BLaER1 treated with 17β-estradiol and CSF1 and Interleukin-3, amounts not matched to agents 10 nM and 100 nM (cell line): ENCODE measurements around the gene CABP4.
"Not testable (repeated sequence)": the region's sequence is repeated elsewhere in the genome, so short reads cannot be mapped to it uniquely, and the experiment has no call there.

ENCODE experiments used
- H3K27ac ChIP-seq, 11 experiments: shearing (Covaris generic); formaldehyde crosslinking; 2 replicates each; pipeline ENCODE4 v1.8.1; 2022
- H3K27me3 ChIP-seq, 11 experiments: shearing (Covaris generic); formaldehyde crosslinking; 2 replicates each; pipeline ENCODE4 v1.8.1; 2022
- H3K36me3 ChIP-seq, 11 experiments: shearing (Covaris generic); formaldehyde crosslinking; 2 replicates each; pipeline ENCODE4 v1.8.1; 2022
- H3K4me1 ChIP-seq, 10 experiments: shearing (Covaris generic); formaldehyde crosslinking; 2 replicates each; pipeline ENCODE4 v1.8.1; 2022
- H3K4me2 ChIP-seq, 11 experiments: shearing (Covaris generic); formaldehyde crosslinking; 2 replicates each; pipeline ENCODE4 v1.8.1; 2022
- H3K4me3 ChIP-seq, 10 experiments: shearing (Covaris generic); formaldehyde crosslinking; 2 replicates each; pipeline ENCODE4 v1.8.1; 2022
- H3K9ac ChIP-seq, 11 experiments: shearing (Covaris generic); formaldehyde crosslinking; 2 replicates each; pipeline ENCODE4 v1.8.1; 2022
- H3K9me3 ChIP-seq, 11 experiments: shearing (Covaris generic); formaldehyde crosslinking; replicated peaks in 1 of 11; 2 replicates each; pipeline ENCODE4 v1.8.1; 2022
- H4K20me1 ChIP-seq, 11 experiments: shearing (Covaris generic); formaldehyde crosslinking; 2 replicates each; pipeline ENCODE4 v1.8.1; 2022
- Cebpa-rat ChIP-seq, 11 experiments: shearing (Covaris generic); IDR thresholded peaks; 2 replicates each; pipeline ENCODE4 v1.8.1; 2022

CABP4 gene

DNA sequence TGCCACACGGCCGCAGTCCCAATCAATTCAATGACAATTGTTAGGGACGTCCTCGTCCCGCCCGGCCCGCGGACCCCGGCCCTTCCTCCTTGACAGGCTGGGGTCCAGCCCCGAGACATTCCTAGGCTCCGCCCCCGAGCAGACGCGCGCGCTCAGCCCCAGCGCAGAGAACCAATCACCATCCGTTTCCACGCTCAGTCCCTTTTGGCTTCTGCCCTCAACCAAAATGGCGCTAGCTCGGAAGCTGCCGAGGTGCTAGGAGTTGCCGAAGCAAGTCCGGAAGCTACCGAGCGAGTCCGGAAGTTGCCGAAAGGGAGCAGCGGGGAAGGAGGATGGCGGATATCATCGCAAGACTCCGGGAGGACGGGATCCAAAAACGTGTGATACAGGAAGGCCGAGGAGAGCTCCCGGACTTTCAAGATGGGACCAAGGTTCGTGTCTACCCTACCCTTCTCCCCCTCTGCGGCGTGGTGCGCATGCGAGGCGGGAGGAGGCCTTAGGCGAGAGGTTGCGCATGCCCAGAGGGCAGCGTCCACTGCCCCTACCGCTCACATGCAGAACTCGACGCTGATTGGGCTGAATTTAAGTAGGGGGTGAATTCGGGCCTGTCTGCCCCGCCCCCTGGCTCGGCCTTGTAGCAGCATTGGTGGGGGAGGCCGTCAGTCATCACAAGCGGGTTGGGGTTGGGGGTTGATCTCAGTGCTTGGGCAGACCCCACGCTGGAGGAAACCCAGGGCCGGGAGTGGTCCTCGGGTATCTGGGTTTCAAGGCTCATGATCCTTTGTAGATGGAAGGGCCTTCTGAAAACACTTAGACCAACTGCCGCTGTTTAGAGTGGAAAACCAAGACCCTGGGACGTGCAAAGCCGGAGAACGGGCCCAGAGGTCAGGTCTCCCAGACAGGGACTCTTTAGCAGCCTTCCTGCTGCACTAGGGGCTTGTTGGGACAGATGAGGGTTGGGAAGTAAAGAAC, 28.0 kb downstream of the CABP4 start, which contains the start of gene AIP:
Gene AIP, plus strand, starts transcription at position 200 of the 972 bp plus-strand sequence. Its CDS starts 133 bp downstream, at position 333.
- H3K9me3 ChIP-seq = 0 out of 22 replicates have a peak, but pooled peaks cover 0 to 1% (median 0%) of the 10 kb centered on the region in 11 experiments
- peak within 1 kb of the TSS; percentile 60 to 78 (median 67) for H3K4me3 ChIP-seq
- peaks cover 19 to 45% (median 30%) of the 10 kb centered on the region in 11 experiments; a peak in 19 of 22 replicates for H4K20me1 ChIP-seq
- no peak for TF ChIP-seq Cebpa-rat (IDR thresholded peaks at IDR 0.05)
- peak within 1 kb of the TSS; percentile 72 to 95 (median 89) for H3K27ac ChIP-seq
- H3K4me1 ChIP-seq = peaks cover 44 to 51% (median 48%) of the 10 kb centered on the region in 10 experiments
- peak within 1 kb of the TSS; percentile 91 to 100 (median 97) for H3K4me2 ChIP-seq
- H3K27me3 ChIP-seq = no peaks in the 10 kb centered on the region
- H3K36me3 ChIP-seq = peaks cover 16 to 23% (median 19%) of the 10 kb centered on the region in 11 experiments
- peak within 1 kb of the TSS; percentile 79 to 93 (median 84) for H3K9ac ChIP-seq

DNA sequence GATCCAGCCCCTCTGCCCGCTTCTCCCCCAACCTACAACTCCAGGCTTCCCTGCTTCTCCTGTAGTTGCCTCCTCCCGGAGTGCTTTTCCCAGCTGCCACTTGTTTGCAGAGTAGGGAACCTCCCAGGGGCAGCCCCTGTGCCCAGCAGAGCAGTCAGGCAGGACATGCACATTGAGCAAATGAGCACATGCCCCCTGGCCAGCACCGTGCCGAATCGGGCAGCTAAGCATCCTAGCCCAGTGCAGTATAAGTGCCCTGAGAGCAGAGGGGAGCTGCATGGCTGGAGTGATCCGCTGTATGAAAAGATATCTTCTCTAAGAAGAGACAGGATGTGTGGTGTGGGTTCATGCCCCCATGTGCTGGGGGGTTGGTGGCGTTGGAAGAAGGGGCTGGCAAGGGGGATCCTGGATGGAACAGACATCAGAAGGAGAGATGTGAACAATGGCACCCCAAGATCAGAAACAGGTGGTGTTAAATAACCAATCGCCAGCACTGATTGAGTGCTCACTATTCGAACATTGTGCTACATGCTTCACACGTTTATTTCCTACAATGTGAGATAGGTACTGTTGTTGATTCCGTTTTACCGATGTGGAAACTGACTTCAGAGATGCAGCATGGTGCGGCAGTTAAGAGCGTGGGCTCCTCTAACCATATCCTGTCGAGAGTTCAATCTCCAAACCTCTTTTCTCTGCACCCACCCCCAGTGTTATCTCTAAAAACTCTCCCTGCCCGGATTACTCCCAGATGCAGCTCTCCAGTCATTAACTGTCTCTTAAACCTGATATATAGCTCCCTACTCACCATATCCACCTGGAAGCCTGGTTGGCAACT, 28.9 kb downstream of the CABP4 start:
- peak overlapping the region; percentile 60 to 78 (median 67) for H3K4me3 ChIP-seq
- peaks cover 24 to 32% (median 27%) of the 10 kb centered on the region in 11 experiments for H3K36me3 ChIP-seq
- peak overlapping the region; percentile 91 to 100 (median 97) for H3K4me2 ChIP-seq
- no peaks in the 10 kb centered on the region for H3K27me3 ChIP-seq
- no peaks in the 10 kb centered on the region for H3K9me3 ChIP-seq
- no peak for TF ChIP-seq Cebpa-rat (IDR thresholded peaks at IDR 0.05)
- peaks cover 19 to 54% (median 37%) of the 10 kb centered on the region in 11 experiments; a peak in 20 of 22 replicates for H4K20me1 ChIP-seq
- H3K4me1 ChIP-seq = peaks cover 45 to 51% (median 48%) of the 10 kb centered on the region in 10 experiments
- peak overlapping the region; percentile 72 to 95 (median 89); a peak in 21 of 22 replicates for H3K27ac ChIP-seq
- peak overlapping the region; percentile 79 to 93 (median 84) for H3K9ac ChIP-seq

DNA sequence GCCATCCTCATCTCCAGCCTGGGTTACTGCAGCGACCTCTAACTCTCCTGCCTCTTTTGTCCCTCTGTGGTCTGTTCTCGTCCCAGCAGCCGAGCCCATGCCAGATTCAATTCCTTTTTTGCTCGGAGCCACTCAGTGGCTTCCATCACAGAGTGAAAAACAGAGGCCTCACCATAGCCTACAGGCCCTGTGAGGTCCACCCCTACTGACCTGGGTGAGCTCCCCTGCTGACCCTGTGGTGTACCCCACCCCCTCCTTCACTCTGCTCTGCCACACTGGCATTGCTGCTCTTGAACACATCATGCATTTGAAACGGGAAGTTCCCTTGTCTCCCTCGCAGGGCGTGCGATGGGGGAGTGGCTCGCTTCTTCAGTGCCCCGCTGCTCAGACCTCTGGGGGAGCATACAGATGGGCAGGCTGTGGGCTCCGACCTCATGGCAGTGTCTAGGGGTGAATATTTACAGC, 29.7 kb downstream of the CABP4 start:
- H3K27me3 ChIP-seq = no peaks in the 10 kb centered on the region
- peak overlapping the region; percentile 79 to 93 (median 84); a peak in 21 of 22 replicates for H3K9ac ChIP-seq
- H3K36me3 ChIP-seq = peaks cover 32 to 40% (median 35%) of the 10 kb centered on the region in 11 experiments
- no peaks in the 10 kb centered on the region for H3K9me3 ChIP-seq
- peak overlapping the region; percentile 91 to 100 (median 97) for H3K4me2 ChIP-seq
- peaks cover 19 to 62% (median 45%) of the 10 kb centered on the region in 11 experiments; a peak in 21 of 22 replicates for H4K20me1 ChIP-seq
- H3K4me3 ChIP-seq = peak overlapping the region; percentile 60 to 78 (median 67); a peak in 19 of 20 replicates
- peaks cover 45 to 51% (median 48%) of the 10 kb centered on the region in 10 experiments for H3K4me1 ChIP-seq
- TF ChIP-seq Cebpa-rat (IDR thresholded peaks at IDR 0.05) = no peak
- peak overlapping the region in 10 of 11 experiments; percentile 16 to 95 (median 90); a peak in 20 of 22 replicates for H3K27ac ChIP-seq

DNA sequence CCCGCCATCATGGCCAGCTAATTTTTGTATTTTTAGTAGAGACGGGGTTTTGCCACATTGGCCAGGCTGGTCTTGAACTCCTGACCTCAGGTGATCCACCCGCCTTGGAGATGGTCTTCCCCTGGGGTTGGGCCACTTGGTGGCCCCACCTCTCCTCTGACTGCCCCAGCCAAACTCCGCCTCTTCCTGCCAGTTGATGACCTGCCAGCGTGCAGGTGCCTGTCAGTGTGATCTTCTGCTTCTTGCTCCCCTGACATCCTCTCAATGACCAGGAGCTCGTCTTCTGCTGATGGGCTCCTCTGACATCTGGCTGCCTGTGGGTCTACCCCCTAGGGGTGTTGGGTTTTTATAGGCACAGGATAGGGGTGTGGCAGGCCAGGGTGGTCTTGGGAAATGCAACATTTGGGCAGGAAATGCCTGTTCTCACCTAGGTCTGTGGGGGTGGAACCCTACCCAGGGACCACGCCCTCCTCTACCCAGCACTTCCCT, 30.8 kb downstream of the CABP4 start:
- Histone ChIP-seq H3K4me1 (peaks cover 45 to 51% (median 48%) of the 10 kb centered on the region in 10 experiments), H3K4me3 (peak overlapping the region in 1 of 10 experiments; percentile 33; a peak in 1 of 20 replicates), H3K27ac (peak overlapping the region in 1 of 11 experiments; percentile 1; a peak in 1 of 22 replicates), H3K4me2 (peak overlapping the region; percentile 91 to 100 (median 97)), H4K20me1 (peaks cover 19 to 73% (median 56%) of the 10 kb centered on the region in 11 experiments; a peak in 21 of 22 replicates), H3K36me3 (peaks cover 43 to 51% (median 46%) of the 10 kb centered on the region in 11 experiments)
- not testable (repeated sequence) for H3K27me3 ChIP-seq, H3K9ac ChIP-seq, H3K9me3 ChIP-seq

DNA sequence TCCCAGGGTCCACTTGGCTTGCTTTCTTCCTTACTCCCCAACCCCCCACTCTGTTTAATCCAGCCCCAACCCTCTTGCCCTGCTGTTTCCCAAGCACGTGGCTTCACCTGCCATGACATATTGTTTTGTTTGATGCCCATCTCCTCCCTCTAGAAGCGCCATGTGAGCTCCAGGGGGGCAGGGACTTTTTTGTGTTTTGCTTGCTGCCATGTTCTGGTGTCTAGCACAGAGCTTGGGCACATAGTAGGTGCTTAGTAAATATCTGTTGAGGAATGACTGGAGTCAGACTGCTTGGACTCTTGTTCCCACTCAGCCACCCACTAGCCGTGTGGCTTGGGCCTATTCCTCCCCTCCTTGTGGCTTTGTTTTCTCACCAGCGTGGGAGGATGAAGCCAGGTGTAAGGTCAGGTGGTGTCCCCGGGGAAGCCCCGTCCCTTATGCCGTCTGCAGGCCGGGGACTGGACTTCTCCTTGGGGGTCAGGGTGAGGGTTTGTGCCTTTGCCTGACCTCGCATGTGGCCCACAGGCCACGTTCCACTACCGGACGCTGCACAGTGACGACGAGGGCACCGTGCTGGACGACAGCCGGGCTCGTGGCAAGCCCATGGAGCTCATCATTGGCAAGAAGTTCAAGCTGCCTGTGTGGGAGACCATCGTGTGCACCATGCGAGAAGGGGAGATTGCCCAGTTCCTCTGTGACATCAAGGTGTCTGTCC, 31.5 kb downstream of the CABP4 start:
- Histone ChIP-seq H3K4me3 (0 out of 20 replicates have a peak overlapping the region, but pooled peaks of 1 of the 10 experiments have one; percentile 33), H4K20me1 (peaks cover 19 to 80% (median 63%) of the 10 kb centered on the region in 11 experiments; a peak in 21 of 22 replicates), H3K9ac (no peak overlapping the region; a peak in 2 of 22 replicates), H3K4me2 (peak overlapping the region; percentile 91 to 100 (median 97)), H3K4me1 (peaks cover 45 to 51% (median 47%) of the 10 kb centered on the region in 10 experiments), H3K36me3 (peaks cover 50 to 58% (median 53%) of the 10 kb centered on the region in 11 experiments), H3K27me3 (no peaks in the 10 kb centered on the region), H3K9me3 (no peaks in the 10 kb centered on the region), H3K27ac (peak overlapping the region in 2 of 11 experiments; percentile 1 to 4; a peak in 1 of 22 replicates)
- TF ChIP-seq Cebpa-rat (IDR thresholded peaks at IDR 0.05) = no peak

DNA sequence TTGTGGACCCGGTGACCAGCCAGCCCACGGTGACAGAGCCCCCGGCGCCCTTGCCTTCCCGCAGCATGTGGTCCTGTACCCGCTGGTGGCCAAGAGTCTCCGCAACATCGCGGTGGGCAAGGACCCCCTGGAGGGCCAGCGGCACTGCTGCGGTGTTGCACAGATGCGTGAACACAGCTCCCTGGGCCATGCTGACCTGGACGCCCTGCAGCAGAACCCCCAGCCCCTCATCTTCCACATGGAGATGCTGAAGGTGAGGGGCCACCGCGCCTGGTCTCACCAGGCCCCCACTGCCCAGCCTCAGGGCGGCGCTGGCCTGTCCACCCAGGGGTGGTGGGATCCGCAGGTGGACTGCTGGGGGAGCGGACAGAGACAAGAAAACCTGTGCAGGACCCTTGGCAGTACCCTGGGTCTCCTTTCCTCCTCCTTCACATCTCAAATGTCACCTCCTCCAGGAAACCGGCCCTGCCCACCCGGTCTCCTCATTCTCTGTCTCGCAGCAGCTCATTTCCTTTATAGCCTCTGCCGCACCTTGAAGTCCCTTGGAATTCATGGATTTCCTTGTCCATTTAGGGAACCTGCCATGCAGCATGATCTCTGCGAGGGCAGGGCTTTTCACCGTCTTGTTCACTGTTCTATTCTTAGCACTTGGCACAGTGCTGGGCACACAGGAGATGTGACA, 34.2 kb downstream of the CABP4 start:
- no peak overlapping the region for H3K4me3 ChIP-seq
- no peaks in the 10 kb centered on the region for H3K27me3 ChIP-seq
- H3K4me2 ChIP-seq = no peak overlapping the region
- H3K27ac ChIP-seq = no peak overlapping the region
- H3K4me1 ChIP-seq = peaks cover 23 to 32% (median 27%) of the 10 kb centered on the region in 10 experiments
- H3K9me3 ChIP-seq = no peaks in the 10 kb centered on the region
- TF ChIP-seq Cebpa-rat (IDR thresholded peaks at IDR 0.05) = no peak
- peaks cover 72 to 85% (median 79%) of the 10 kb centered on the region in 11 experiments for H3K36me3 ChIP-seq
- H3K9ac ChIP-seq = peak overlapping the region in 1 of 11 experiments; percentile 6; a peak in 1 of 22 replicates
- peaks cover 28 to 95% (median 77%) of the 10 kb centered on the region in 11 experiments; a peak in 21 of 22 replicates for H4K20me1 ChIP-seq
